NCI-H524 (cell line): ENCODE data around the gene CD99L2.
"Not testable (repeated sequence)": the region's sequence is repeated elsewhere in the genome, so short reads cannot be mapped to it uniquely, and the experiment has no call there.

ENCODE experiments used
- DNase-seq, 2 experiments: peaks; one replicate each; lab custom pipeline; 2025; lab: John Stamatoyannopoulos, UW

The CD99L2 gene

DNA sequence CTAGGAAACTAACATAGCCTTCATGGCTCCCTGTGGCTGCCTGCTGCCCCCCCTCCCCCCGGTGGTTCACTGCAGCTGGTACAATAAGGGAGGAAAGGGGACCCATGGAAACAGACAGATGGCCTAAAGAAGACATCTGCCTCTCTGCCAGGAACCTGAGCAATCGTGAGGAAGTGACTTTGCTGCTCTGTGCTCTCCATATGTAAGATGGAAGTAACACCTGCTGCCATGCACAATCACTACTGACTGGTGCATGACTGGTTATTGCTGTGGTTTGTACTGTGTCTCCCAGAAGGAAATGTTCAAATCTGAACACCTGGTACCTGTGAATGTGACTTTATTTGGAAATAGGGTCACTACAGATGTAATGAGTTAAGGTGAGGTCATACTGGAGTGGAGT, 43.6 kb downstream of the CD99L2 start:
- DNase-seq, result peak; percentile 90 to 94

DNA sequence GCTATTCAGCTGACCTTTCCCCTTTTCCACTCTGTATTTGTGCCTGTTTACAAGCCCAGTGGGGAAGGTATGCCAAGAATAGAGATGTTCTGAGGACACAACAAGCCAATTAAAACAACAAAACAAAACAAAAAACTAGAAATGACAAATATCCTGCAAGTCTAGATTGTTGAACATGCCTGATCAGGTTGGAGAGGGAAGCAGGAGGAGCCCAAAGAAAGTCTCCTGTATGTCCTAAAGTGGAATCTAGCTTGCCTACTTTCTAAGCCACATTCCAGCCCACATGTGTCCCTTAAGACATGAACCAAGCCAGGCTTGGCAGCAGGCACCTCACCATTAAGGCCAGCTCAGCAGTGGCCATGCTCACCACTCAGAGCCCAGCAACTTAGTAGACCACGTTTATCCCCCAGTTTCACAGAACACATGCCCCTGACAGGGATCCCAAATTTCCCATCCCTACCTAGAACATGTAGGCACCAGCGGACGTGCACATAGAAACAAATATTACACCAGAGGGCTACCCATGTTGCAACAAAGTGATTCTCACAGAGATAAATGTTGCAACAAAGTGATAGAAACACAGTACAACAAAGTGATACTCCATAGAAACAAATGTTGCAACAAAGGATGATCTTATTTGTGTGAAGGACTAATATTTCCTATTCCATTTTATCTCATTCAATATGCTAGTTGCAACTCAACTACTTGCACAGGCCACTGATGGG, 48.3 kb downstream of the CD99L2 start:
- no peak for DNase-seq

DNA sequence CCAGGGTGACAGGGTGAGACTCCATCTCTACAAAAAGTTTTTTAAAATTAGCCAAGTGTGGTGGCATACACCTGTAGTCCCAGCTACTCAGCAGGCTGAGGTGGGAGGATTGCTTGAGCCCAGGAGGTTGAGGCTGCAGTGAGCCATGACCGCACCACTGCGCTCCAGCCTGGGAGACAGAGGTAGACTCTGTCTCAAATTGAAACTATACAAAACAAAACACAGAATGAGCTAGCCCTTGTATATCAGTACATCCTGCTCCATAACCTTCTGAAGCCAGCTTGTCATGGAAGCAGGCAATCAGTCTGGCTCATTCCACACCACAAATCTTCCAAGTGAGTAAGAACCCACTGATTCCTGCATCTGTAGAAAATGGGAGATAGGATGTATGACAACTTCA, 49.0 kb downstream of the CD99L2 start:
- no peak for DNase-seq

DNA sequence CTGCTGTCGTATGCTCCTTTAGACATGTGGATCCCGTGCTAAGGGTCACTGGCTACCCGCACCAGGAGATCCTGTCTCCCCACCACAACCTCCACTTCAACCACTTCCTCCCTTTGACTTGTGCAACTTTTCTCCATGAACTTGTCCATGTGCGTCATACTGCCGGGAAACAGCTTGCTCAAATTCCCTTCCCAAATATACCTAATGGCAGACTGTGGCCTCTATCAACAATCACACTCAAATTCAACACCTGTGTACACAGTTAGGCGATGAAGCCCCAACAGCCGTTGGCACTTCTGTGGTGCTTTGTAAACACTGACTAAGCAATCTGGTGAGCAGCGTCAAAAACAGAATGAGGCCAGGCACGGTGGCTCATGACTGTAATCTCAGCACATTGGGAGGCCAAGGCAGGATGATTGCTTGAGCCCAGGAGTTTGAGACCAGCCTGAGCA, 49.5 kb downstream of the CD99L2 start:
- no peak for DNase-seq

DNA sequence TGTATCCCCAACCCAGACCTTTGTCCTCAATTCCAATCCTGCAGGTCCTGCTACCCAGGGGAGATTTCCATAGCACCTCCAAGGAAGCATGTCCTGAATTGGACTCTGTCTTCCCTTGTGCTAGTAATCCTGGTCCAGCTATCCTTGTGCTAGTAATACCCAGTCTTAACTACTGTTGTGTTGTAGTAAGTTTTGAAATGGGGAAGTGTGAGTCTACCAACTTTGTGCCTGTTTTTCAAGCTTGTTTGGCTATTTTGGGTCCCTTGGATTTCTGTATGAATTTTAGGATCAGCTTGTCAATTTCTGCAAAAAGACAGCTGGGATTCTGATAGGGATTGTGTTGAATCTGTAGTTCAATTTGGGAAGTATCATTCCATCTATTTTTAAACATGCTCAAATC, 51.4 kb downstream of the CD99L2 start:
- no peak for DNase-seq

DNA sequence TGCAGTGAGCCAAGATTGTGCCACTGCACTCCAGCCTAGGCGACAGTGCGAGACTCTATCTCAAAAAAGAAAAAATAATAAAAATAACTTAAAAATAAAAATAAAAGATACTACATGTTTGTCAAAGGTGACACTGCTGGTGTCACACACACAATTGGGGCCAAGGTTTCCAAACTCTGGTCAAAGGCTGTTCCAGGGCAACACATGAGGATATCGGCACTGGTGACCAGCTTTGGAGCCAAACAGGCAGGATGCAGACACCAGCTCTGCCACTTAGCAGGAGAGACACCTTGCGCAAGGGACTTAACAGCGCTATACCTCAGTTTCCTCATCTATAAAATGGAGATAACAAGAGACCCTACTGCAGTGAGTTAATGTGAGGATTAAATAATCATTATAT, 52.3 kb downstream of the CD99L2 start:
- no peak for DNase-seq

DNA sequence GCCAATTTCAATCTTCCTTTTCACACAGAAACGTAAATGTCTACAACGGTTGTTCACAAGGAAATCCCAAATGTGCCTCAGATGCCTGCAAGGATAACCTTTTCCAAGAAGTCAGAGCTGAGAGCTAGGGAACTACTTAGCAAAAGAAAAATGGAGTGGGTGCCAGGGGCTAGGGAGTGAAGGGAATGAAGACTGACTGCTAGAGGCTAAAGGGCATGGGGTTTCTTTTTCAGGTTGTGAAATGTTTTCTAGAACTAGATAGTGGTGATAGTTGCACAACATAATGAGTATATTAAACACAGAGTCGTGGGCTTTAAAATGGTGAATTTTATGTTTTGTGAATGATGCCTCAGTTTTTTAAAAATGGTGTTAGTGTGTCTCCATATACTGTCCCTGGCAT, 53.4 kb downstream of the CD99L2 start:
- DNase-seq, result no peak

DNA sequence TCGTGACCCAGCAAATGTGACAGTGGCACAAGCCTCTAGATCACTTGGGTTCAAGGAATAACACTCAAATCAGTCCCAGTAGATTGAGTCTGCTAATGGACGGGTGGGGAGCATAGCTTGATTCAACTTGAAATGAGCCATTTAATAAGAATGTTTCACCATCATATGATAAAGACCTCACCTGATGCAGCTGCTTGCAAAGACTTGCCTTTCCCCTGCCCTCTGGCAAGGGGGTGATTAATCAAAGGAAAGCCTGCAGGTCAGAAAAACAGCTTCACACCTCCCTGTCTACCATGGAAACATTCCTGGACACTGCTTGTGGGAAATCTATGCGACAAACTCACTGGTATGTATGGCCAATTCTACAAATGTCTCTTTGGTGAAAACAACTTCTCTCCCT, 54.5 kb downstream of the CD99L2 start:
- no peak for DNase-seq

DNA sequence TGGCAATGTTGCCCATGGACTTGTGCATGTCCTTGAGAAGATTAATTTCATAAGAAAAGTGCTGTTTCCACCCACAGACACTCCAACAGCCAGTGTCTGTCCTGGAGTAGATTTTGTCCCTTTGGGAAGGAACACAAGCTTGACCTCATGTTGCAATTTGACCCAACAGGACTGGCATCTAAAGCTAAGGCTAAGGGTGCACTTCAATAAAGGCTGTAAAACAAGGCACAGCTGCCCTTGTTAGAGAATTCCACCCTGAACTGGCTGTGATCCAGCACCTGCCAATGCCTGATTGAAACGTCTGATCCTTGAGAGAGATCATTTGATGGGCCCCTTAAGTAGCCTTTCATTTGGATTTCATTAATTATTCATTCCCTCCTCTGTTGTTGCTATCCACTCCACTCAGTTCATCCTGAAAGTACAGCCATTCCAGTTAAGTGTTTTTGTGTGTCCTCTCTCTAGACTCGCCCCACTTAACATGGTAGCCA, 56.2 kb downstream of the CD99L2 start:
- peak; percentile 84 to 94 for DNase-seq

DNA sequence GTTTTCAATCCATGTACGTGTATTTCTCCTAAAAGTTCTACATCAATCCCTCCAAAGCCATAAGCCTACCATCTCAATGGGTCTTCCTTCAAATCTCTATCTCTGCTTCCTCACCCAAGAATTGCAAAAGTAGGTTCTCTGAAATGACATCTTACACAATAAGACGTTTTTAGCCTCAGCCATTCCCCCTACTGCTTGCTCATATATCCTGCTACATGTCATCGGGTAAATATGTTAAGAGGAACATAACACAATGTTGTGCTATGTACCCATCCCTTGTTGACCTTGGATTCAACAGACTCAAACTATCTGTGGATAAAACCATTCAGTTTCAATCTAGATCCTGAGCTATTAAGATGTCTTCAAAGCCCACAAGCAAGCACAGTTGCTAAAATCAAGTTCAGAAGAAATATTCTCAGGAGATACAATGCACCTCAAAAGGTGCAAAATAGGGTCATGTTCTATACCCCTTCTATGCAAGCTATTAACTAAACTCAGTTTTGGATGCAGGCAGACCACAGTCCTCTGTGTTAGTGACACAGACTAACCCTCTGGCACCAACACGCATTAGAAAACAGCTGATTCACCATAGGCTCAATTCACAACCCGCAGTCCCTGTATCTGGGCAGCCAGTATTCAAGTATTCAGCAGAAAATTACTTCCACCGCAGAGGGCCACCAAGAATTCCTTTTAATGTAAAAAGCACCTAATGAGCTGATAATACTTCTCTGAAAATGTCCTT, 56.8 kb downstream of the CD99L2 start:
- no peak for DNase-seq

DNA sequence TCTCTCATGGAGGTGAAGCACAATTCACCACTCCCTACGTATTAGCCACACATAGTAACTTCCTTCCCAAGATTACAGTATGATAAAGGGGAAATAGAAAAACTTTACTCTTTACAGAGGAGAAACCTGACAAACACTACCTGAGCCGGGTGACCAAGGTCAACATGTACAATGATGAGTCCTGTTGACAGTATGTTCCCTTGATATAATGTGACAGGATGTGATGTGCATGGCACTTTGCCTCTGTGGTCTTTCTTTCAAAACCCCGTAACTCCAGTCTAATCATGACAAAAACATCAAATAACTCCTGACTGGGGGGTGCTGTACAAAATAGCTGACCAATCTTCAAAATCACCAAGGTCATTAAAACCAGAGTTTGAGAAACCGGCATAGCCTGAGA, 60.6 kb downstream of the CD99L2 start:
- DNase-seq, result no peak

DNA sequence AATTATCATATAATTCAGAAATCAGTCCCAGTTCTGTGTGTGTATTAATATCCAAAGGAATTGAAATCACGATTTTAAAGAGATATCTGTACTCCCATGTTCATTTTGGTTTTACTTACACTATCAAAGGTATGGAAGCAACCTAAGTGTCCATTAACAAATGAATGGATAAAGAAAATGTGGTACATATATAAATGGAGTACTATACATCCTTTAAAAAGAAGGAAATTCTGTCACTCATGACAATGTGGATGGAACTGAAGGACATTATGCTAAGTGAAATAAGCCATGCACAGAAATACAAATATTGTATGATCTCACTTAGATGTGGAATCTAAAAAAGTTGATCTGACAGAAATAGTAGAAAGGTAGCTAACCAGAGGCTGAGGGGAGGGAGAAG, 63.8 kb downstream of the CD99L2 start:
- no peak for DNase-seq

DNA sequence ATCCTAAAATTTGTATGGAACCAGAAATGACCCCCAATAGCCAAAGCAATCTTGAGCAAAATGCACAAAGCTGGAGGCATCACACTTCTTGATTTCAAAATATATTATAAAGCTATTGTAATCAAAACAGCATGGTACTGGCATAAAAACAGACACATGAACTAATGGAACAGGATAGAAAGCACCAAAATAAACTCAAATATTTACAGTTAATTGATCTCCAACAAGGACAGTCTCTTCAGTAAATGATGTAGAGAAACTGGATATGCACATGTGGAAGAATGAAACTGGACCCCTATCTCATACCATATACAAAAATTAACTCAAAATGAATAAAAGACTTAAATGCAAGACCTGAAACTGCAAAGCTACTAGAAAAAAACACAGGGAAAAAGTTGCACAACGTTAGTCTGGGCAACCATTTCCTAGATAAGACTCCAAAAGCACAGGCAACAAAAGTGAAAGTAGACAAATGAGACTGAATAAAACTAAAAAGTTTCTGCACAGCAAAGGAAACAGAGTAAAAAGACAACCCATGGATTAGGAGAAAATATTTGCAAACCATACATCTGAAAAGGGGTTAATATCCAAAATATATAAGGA, 64.9 kb downstream of the CD99L2 start:
- no peak for DNase-seq

DNA sequence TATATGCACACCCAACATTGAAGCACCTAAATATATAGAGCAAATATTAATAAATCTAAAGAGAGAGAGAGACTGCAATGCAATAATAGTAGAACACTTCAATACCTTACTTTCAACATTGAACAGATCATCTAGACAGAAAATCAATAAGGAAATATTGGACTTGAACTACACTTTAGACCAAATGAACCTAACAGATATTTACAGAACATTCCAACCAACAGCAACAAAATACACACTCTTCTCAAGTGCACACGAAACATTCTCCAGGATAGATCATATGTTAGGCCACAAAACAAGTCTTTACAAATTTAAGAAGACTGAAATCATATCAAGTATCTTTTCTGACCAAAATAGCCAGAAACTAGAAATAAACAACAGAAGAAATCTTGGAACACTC, 66.6 kb downstream of the CD99L2 start:
- DNase-seq, result no peak

DNA sequence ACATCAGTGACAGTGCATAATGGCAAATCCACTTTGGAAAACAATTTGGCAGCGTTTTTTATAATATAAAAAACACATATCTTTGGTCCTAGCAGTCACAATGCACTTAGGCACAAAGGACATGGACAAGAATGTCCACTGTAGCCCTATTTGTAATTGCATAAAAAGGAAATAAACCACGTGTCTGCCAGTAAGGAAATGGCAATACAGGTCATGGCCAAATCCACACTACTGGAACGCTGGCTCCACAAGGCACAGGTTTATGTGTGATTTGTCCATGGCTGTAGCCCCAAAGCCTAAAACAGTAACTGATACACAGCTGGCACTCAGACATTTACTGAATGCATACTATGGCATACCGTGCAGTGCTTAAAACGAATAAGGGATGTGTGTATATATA, 69.7 kb downstream of the CD99L2 start:
- no peak for DNase-seq

DNA sequence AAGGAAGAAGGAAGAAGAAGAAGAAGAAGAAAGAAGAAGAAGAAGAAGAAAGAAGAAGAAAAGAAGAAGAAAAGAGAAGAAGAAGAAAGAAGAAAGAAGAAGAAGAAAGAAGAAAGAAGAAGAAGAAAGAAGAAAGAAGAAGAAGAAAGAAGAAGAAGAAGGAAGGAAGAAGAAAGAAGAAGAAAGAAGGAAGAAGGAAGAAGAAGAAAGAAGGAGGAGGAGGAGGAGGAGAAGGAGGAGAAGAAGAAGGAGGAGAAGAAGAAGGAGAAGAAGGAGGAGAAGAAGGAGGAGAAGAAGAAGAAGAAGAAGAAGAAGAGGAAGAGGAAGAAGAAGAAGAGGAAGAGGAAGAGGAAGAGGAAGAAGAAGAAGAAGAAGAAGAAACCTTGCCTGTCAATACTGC, 74.1 kb downstream of the CD99L2 start:
- DNase-seq, result not testable (repeated sequence)

DNA sequence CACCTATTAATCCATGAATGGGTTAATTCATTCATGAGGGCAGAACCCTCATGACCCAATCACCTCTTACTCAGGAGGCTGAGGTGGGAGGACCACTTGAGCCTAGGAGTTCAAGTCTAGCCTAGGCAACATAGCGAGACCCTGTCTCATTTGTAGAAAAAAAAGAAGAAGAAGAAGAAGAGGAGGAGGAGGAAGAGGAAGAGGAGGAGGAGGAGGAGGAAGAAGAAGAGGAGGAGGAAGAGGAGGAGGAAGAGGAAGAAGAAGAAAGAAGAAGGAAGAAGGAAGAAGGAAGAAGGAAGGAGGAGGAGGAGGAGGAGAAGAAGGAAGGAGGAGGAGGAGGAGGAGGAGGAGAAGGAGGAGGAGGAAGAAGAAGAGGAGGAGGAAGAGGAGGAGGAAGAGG, 74.6 kb downstream of the CD99L2 start:
- DNase-seq, result not testable (repeated sequence)

DNA sequence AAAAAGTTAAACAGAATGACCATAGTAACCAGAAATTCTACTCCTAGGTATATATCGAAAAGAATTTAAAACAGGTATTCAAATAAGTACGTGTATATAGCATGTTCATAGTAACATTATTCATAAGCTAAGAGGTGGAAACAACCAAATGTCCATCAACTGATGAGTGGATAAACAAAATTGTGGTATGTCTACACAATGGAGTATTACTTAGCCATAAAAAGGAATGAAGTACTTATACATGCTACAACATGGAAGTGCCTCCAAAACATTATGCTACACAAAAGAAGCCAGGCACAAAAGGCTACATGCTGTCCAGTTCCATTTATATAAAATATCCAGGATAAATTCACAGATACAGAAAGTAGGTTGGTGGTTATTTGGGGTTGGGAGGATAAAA, 76.5 kb downstream of the CD99L2 start:
- no peak for DNase-seq

DNA sequence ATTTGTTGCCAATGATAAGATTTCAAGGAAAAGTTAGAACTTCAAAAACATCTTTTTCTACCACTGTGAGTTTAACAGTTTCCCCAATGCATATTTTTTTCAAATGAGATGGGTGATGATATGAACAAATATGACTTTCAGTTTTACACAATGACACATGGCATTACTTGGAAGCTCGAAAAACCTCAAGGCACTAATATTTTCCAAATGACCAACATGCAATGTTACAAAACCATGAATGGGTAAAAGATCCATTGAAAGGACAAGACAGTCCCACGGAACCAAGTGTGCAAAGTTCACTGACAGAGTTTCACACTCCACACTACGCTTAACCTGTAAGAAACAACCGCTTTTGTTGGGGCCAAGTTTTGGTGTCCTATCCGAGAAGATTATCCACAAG, 84.5 kb downstream of the CD99L2 start:
- no peak for DNase-seq

DNA sequence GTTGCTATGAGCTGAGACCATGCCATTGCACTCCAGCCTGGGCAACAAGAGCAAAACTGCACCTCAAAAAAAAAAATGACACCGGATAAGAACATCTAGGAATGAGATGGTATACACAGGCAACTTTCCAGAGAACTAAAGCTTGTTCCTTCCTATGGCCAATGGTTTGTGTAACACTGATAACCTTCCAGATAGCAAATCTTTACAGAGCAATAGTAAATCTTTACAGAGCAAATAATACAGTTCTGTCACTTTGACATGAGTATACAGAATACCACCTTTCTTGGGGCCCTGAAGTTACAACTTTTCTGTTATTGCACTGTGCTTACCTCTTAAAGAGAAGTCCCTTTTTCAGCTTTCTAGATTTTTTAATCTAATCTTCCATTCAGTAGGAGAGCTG, 91.6 kb downstream of the CD99L2 start:
- DNase-seq, result no peak

DNA sequence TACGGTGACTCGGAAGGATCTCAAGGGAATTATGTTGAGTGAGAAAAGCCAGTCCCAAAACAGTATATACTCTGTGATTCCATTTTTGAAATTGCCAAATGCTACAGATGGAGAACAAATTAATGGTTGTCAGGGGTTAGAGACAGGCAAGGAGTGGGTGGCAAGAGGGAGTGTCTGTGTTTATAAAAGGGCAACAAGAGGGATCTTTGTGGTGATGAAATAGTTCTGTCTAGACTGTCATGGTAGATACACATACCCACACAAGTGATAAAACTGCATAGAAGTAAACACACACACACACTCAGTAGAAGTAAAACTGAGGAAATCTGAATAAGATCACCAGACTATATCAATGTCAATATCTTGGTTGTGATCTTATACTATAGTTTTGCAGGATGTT, 92.7 kb downstream of the CD99L2 start:
- no peak for DNase-seq

DNA sequence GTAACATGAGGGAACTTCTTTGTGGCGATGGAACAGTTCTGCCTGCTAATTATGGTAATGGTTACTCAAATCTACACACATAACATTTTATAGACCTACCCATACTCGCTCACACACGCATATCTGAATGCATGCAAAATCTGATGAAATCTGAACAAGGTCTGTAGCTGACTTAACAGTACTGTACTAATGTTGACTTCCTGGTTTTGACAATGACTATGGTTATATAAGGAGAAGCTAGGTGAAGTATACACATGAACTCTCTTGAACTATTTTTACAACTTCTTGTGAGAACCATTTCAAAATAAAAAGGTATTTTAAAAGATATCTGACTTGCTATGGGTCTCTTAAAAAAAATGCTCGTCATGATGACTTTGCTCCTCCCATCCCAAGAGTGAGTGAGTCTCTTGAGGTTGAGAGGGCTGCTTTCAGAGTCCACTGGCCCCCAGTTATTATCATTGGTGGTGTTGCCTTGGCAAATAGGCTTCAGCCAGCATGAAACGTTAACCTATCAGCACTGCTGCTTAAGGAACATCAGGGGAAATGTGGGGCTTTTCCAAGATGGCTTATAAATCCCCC, 105.4 kb downstream of the CD99L2 start:
- no peak for DNase-seq

DNA sequence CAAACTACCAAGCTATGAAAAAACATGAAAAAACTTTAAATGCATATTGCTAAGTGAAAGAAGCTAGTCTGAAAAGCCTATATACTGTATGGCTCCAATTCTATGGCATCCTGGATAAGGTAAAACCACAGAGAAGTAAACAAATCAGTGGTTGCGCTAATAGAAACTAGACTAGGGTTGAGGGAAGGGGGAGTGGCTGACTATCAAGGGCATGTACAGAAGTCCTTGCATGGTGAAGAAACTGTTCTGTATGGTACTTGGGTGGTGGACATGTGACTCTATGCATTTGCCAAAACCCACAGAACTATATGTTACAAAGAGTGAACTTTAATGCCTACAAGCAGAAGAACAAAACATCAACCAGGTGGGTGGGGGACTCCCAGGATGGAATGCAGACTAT, 108.4 kb downstream of the CD99L2 start:
- no peak for DNase-seq
